GM18502 (cell line): ENCODE measurements around the gene UBIAD1.
"Not testable (repeated sequence)": the region's sequence is repeated elsewhere in the genome, so short reads cannot be mapped to it uniquely, and the experiment has no call there.

Source experiments
- ATAC-seq: cut with Tn5 transposase; IDR thresholded peaks from one replicate; pipeline ENCODE4 v1.9.1; 2021; ENCODE audit warnings: mild to moderate bottlenecking; ENCODE audit not compliant: unreplicated experiment, poor library complexity

Gene UBIAD1

GRCh38 chr1:11272832-11273594, at the start of gene UBIAD1:
Gene UBIAD1 (plus strand): TSS chr1:11273198. CDS start chr1:11273532, 334 bp downstream.
- ATAC-seq: peak; percentile 84

- ATAC-seq: peak; percentile 65
Observed at GRCh38 chr1:11227106-11228077, 45.6 kb upstream of the UBIAD1 start.

- ATAC-seq: no peak
Observed at GRCh38 chr1:11229203-11229602, 43.8 kb upstream of the UBIAD1 start.

- no peak for ATAC-seq
Observed at GRCh38 chr1:11233208-11233607, 39.8 kb upstream of the UBIAD1 start.

- ATAC-seq: no peak
Observed at GRCh38 chr1:11237356-11237755, 35.6 kb upstream of the UBIAD1 start.

- no peak for ATAC-seq
Observed at GRCh38 chr1:11238311-11238710, 34.7 kb upstream of the UBIAD1 start.

- no peak for ATAC-seq
Observed at GRCh38 chr1:11245248-11245647, 27.8 kb upstream of the UBIAD1 start.

- no peak for ATAC-seq
Observed at GRCh38 chr1:11245904-11246719, 26.9 kb upstream of the UBIAD1 start.

GRCh38 chr1:11248169-11248568, 24.8 kb upstream of the UBIAD1 start:
- ATAC-seq: no peak

GRCh38 chr1:11252538-11252937, 20.5 kb upstream of the UBIAD1 start:
- ATAC-seq: no peak

- no peak for ATAC-seq
Observed at GRCh38 chr1:11253226-11253625, 19.8 kb upstream of the UBIAD1 start.

- no peak for ATAC-seq
Observed at GRCh38 chr1:11256299-11256698, 16.7 kb upstream of the UBIAD1 start.

- peak; percentile 96 for ATAC-seq
Observed at GRCh38 chr1:11262171-11263049, 10.6 kb upstream of the UBIAD1 start, which contains the start of gene MTOR. Gene MTOR (minus strand): TSS chr1:11262551. CDS start chr1:11259409, 3,142 bp downstream.

- no peak for ATAC-seq
Observed at GRCh38 chr1:11266268-11267074, 6.5 kb upstream of the UBIAD1 start.

GRCh38 chr1:11267350-11268337, 5.4 kb upstream of the UBIAD1 start:
- not testable (repeated sequence) for ATAC-seq

- no peak for ATAC-seq
Observed at GRCh38 chr1:11272544-11272831, 510 bp upstream of the UBIAD1 start.

- peak; percentile 39 for ATAC-seq
Observed at GRCh38 chr1:11273595-11274234, 717 bp downstream of the UBIAD1 start.
